ENCODE data around the gene MIXL1. TPM values are rescaled to one million over a fixed set of nuclear protein-coding genes. Genes with fewer than 3 reads are reported as not detected.

MIXL1 gene
- total and polyA plus RNA-seq, 4 experiments from 2014 or later: not detected

Other genes with a start within 250 kb of the MIXL1 start
- gene SDE2, start 224.3 kb upstream of the MIXL1 start, total RNA-seq: 10 to 100 TPM; 21.1 to 21.2 TPM
- 10 to 100 TPM; 10.0 to 18.9 TPM for gene SDE2, start 224.3 kb upstream of the MIXL1 start, polyA plus RNA-seq
- gene H3-3A, start 160.9 kb upstream of the MIXL1 start, total RNA-seq: 100 to 1,000 TPM; 391 to 397 TPM
- gene H3-3A, start 160.9 kb upstream of the MIXL1 start, polyA plus RNA-seq: 100 to 1,000 TPM; 639 to 695 TPM
- gene ACBD3, start 36.9 kb upstream of the MIXL1 start, total RNA-seq: 10 to 100 TPM; 28.7 to 29.7 TPM
- 10 to 100 TPM; 10.1 to 22.8 TPM for gene ACBD3, start 36.9 kb upstream of the MIXL1 start, polyA plus RNA-seq
- 1 to 10 TPM; 5.0 to 5.5 TPM for gene LIN9, start 85.5 kb downstream of the MIXL1 start, total RNA-seq
- 1 to 10 TPM; 2.8 to 3.8 TPM for gene LIN9, start 85.5 kb downstream of the MIXL1 start, polyA plus RNA-seq
- 100 to 1,000 TPM; 120 to 129 TPM for gene PARP1, start 184.4 kb downstream of the MIXL1 start, total RNA-seq
- 100 to 1,000 TPM in 1 of 2 donors, 10 to 100 TPM in 1; 73.0 to 148 TPM for gene PARP1, start 184.4 kb downstream of the MIXL1 start, polyA plus RNA-seq